ENCODE results near the gene GLS2.

Gene GLS2

DNA sequence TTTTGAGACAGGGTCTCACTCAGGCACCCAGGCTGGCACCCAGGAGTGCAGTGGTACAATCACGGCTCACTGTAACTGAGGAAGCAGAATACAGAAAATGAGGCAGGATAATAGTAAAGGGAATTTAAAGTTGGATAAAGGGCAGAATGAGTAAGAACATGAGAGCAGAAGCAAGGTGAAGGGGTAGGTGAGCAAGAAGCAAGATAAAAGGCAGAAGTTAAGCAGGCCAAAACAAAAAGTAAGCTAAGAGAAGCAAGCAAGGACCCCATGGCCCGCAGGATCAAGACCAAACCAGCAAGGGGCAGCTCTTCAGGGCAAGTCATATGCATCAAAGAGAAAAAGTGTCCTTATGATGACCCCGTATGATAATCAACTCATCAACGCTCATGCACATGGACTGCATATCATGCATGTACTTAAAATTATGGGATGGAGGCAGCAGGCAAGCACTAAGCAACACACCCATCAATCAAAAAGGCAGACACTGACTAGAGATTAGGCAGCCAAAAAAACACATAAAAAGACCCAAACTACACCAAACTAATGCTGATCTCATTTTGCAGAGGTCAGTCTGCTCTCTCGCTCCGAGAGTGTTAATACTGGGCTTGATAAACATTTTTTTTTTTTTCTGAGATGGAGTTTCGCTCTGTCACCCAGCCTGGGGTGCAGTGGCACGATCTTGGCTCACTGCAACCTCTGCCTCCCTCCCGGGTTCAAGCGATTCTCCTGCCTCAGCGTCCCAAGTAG, 50.4 kb downstream of the GLS2 start:
- DNase-seq = no peak

DNA sequence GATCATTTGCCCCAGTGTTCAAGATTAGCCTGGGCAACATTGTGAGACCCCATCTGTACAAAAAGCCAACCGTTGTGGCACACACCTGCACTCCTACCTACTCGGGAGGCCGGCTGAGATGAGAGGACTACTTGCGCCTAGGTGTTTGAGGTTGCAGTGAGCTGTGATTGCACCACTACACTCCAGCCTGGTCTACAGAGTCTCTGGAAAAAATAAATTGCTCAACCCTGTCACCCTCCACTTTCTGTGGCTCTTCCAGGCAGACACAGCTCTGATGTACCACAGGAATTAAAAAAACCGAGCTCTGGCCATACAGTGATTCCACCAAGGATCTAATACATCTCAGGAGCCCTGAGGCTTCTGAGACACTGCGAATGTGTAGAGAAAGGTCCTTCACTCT, 53.1 kb downstream of the GLS2 start:
- no peak for DNase-seq

DNA sequence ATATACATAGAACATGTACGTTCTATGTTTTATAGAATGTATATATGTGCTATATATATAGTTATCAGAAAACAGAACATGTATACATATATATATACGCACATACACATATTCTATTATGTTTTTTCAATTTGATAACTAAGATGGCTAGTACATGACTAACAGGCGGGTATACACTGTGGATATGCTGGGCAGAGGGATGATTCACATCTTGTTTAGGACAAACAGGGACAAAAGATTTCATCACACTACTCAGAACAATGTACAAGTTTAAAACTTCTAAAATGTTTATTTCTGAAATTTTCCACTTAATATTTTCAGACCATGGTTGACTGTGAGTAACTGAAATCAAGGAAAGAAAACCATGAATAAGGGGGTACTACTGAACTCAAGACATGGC, 56.1 kb downstream of the GLS2 start:
- DNase-seq = no peak

DNA sequence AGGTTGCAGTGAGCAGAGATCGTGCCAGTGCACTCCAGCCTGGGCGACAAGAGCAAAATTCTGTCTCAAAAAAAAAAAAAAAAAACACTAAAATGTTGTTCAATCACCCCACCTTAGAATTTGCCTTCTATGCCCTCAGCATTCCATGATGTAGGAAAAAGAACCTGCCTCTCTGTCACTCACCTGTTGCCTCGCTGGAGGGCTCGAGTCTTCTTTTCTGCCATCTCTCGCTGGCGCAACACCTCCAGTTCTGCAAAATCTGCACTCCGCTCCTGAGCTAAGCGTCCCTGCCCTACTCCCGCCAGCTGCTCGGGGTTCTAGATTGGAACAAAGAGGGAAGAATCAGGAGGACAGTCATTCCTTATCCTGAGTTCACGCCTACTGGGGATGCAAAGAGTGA, 56.7 kb downstream of the GLS2 start:
- DNase-seq = no peak

DNA sequence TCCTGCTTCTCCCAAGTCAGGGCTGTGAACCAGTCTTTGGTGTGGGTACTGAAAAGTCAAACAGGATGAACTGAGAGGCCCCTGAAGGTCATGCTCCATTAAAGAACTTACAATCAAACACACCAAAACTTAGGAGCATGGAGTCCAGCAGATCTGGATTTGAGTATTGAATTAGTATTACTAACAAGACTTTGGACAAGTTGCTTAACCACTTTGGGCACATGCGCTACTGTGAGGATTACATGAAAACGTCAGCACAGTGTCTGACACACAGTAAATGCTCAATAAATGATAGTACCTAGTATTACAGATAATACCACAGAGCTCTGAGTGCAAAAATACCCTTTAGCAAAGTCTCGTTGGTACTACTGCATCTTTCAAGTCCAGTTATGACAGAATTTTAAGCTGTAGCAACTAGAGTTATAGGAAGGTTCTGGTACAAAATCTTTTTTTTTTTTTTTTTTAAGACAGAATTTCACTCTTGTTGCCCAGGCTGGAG, 62.0 kb downstream of the GLS2 start:
- DNase-seq = no peak

DNA sequence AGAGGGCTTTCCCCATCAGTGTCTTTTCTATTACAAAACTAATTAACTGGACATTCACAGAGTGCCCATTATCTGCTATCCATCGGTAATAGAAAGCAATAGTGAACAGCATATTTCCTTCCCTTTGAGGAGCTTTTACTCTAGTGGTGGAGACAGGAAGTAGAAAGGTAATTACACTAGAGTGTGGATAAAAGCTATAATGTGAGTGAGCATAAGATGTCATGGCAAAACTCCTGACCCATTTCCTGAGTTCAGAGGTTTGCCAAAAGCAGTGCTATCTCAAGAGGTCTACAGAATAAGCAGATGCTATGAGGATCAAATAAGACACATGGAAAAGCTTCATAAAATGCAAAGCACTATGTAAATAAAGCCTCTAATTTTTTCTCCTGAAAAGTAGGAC, 62.8 kb downstream of the GLS2 start:
- DNase-seq = no peak
